Endothelial cell of umbilical vein (primary cell): ENCODE data around the gene CCR9. TPM values are rescaled to one million over a fixed set of nuclear protein-coding genes. Genes with fewer than 3 reads are reported as not detected.

Experiments
- BruUV-seq: library from RNA; stranded (reverse); fragments of 400-500 nt; replicated peaks from 2 replicates; lab custom pipeline; 2021; lab: Mats Ljungman, UMichigan
- CTCF ChIA-PET: fragments of 300-600, 350-600 bp; sonication (Branson Sonifier 250); formaldehyde crosslinking; loops from one replicate; lab custom pipeline; 2021; ENCODE audit warnings: antibody characterized with exemption, inconsistent platforms; lab: Charles Lee
- POLR2A ChIA-PET: fragments of 300-600, 350-600 bp; sonication (Branson Sonifier 250); formaldehyde crosslinking; loops from one replicate; lab custom pipeline; 2021; ENCODE audit warnings: antibody characterized with exemption, inconsistent platforms; lab: Charles Lee
- DNase-seq: peaks from one replicate; pipeline ENCODE4 v3.0.0-alpha.2; 2011; ENCODE audit warnings: low read depth, low spot score
- FAIRE-seq: peaks from 2 replicates; lab custom pipeline; 2011; peaks lifted over from hg19 to GRCh38; lab: Jason Lieb, UNC
- H2AFZ ChIP-seq: 2 replicates; pipeline ENCODE4 v1.6.0; 2012; ENCODE audit warnings: low read depth, low read length, control low read depth, inconsistent platforms
- H3K27ac ChIP-seq: 2 replicates; pipeline ENCODE4 v1.5.1; 2011; ENCODE audit warnings: low read depth, mild to moderate bottlenecking, control low read depth, low read length, moderate library complexity; ENCODE audit not compliant: insufficient read depth
- H3K27me3 ChIP-seq, 2 experiments: 2 replicates each; pipeline versions ENCODE4 v1.6.0 to v1.6.1; 2011; ENCODE audit warnings: low read length in 2 of 2, mixed read lengths in 1 of 2; ENCODE audit not compliant: control insufficient read depth in 2 of 2, insufficient read depth in 2 of 2
- H3K36me3 ChIP-seq, 2 experiments: 2 replicates in 1 of 2; 3 replicates in 1 of 2; pipeline ENCODE4 v1.5.1; 2011; ENCODE audit warnings: low read length in 2 of 2, mild to moderate bottlenecking in 1 of 2, moderate library complexity in 1 of 2; ENCODE audit not compliant: control insufficient read depth in 2 of 2, insufficient read depth in 2 of 2; ENCODE audit errors: extremely low read depth in 1 of 2
- H3K4me1 ChIP-seq: 3 replicates; pipeline ENCODE4 v1.5.1; 2011; ENCODE audit warnings: mild to moderate bottlenecking, low read length; ENCODE audit not compliant: control insufficient read depth, insufficient read depth; ENCODE audit errors: extremely low read depth
- H3K4me2 ChIP-seq: 2 replicates; pipeline ENCODE4 v1.6.1; 2011; ENCODE audit warnings: low read length, control low read depth, mixed read lengths; ENCODE audit not compliant: insufficient read depth
- H3K4me3 ChIP-seq, 3 experiments: fragments of 200-600 bp in 1 of 3; sonication (generic), shearing (Covaris generic) in 1 of 3; replicated peaks in 1 of 3; 2 replicates each; pipeline ENCODE4 v1.5.1; 2011 to 2016; ENCODE audit warnings: control low read depth in 3 of 3, low read length in 3 of 3, mild to moderate bottlenecking in 2 of 3, inconsistent platforms in 1 of 3, low read depth in 1 of 3, moderate library complexity in 1 of 3; ENCODE audit not compliant: insufficient read depth in 1 of 3
- H3K79me2 ChIP-seq: 2 replicates; pipeline ENCODE4 v1.6.0; 2012; ENCODE audit warnings: low read length, inconsistent platforms; ENCODE audit not compliant: control insufficient read depth, insufficient read depth
- H3K9ac ChIP-seq: replicated peaks from 2 replicates; pipeline ENCODE3; 2011; ENCODE audit warnings: low read length, control low read depth; ENCODE audit not compliant: insufficient read depth; ENCODE audit errors: extremely low read depth
- H3K9me1 ChIP-seq: replicated peaks from 3 replicates; pipeline ENCODE4 v1.6.0; 2011; ENCODE audit warnings: mild to moderate bottlenecking, low read length; ENCODE audit not compliant: control insufficient read depth, insufficient read depth; ENCODE audit errors: extremely low read depth
- H3K9me3 ChIP-seq: replicated peaks from 2 replicates; pipeline ENCODE4 v1.5.1; 2012; ENCODE audit warnings: low read length, inconsistent platforms; ENCODE audit not compliant: control insufficient read depth, insufficient read depth
- H4K20me1 ChIP-seq: replicated peaks from 2 replicates; pipeline ENCODE3; 2011; ENCODE audit warnings: mild to moderate bottlenecking, low read length; ENCODE audit not compliant: control insufficient read depth, insufficient read depth; ENCODE audit errors: extremely low read depth
- CTCF ChIP-seq, 2 donors: IDR thresholded peaks; 1 replicate in 1 of 2; 2 replicates in 1 of 2; pipeline ENCODE4 v1.5.1; 2011; ENCODE audit warnings: low read length in 2 of 2, mild to moderate bottlenecking in 2 of 2, moderate library complexity in 2 of 2, control low read depth in 1 of 2, inconsistent platforms in 1 of 2, low read depth in 1 of 2; ENCODE audit not compliant: insufficient read depth in 1 of 2; ENCODE audit errors: extremely low read depth in 1 of 2
- EZH2 ChIP-seq: IDR thresholded peaks from 2 replicates; pipeline ENCODE4 v1.6.1; 2012; ENCODE audit warnings: borderline replicate concordance, low read depth, mild to moderate bottlenecking, moderate library complexity, low read length, inconsistent platforms; ENCODE audit not compliant: severe bottlenecking
- FOS ChIP-seq: IDR thresholded peaks from 2 replicates; pipeline ENCODE4 v1.6.1; 2011; ENCODE audit warnings: mild to moderate bottlenecking, low read length, moderate library complexity, borderline replicate concordance; ENCODE audit not compliant: insufficient read depth
- GATA2 ChIP-seq: IDR thresholded peaks from 2 replicates; pipeline ENCODE4 v1.7.0; 2011; ENCODE audit warnings: low read depth, mild to moderate bottlenecking, moderate library complexity, mixed read lengths, low read length; ENCODE audit not compliant: insufficient read length, insufficient read depth
- JUN ChIP-seq: IDR thresholded peaks from 2 replicates; pipeline ENCODE4 v1.6.1; 2011; ENCODE audit warnings: borderline replicate concordance, low read depth; ENCODE audit not compliant: insufficient read length, insufficient read depth
- MYC ChIP-seq: IDR thresholded peaks from one replicate; pipeline ENCODE4 v1.6.1; 2011; ENCODE audit warnings: mild to moderate bottlenecking, low read depth, low read length
- POLR2A ChIP-seq: IDR thresholded peaks from 2 replicates; pipeline ENCODE4 v1.6.1; 2012; ENCODE audit warnings: low read depth, mild to moderate bottlenecking, control low read depth, low read length
- POLR2AphosphoS5 ChIP-seq: IDR thresholded peaks from 2 replicates; pipeline ENCODE4 v1.6.1; 2012; ENCODE audit warnings: low read depth, mild to moderate bottlenecking, control low read depth, low read length, moderate library complexity; ENCODE audit not compliant: insufficient read depth
- dilution Hi-C: fragments of 300-500 bp; cut with MboI; formaldehyde crosslinking; loops from one replicate; pipeline ENCODE4 v1.15.0; 2019; ENCODE audit warnings: low sequenced_read_pairs; ENCODE audit not compliant: extremely low pct_ligation_motif_present
- intact Hi-C: fragments of 100-400 bp; cut with micrococcal nuclease; formaldehyde crosslinking; loops from one replicate; pipeline ENCODE4 v1.10.0; 2022
- polyA plus RNA-seq, 4 experiments: library from polyadenylated mRNA; depleted of rRNA in 3 of 4; stranded (reverse) in 3 of 4; unstranded in 1 of 4; fragments of >200 nt; gene quantifications; 2 replicates each; pipeline versions ENCODE4 v1.2.1 to v1.2.3, GENCODE V29; 2011 to 2012; ENCODE audit warnings: missing spikeins in 1 of 4
- total RNA-seq: library from RNA; stranded (reverse); gene quantifications from 2 replicates; pipeline ENCODE4 v1.2.3, GENCODE V29; 2021
- TF ChIP-seq, protein P1 (sequence below): IDR thresholded peaks from 2 replicates; pipeline ENCODE4 v1.6.1; 2011; ENCODE audit not compliant: insufficient read depth, insufficient read length

Gene CCR9
- total and polyA plus RNA-seq, 2 donors (not counting 3 experiments of a cell fraction or from before 2014, with no cell fraction given) = not detected

DNA sequence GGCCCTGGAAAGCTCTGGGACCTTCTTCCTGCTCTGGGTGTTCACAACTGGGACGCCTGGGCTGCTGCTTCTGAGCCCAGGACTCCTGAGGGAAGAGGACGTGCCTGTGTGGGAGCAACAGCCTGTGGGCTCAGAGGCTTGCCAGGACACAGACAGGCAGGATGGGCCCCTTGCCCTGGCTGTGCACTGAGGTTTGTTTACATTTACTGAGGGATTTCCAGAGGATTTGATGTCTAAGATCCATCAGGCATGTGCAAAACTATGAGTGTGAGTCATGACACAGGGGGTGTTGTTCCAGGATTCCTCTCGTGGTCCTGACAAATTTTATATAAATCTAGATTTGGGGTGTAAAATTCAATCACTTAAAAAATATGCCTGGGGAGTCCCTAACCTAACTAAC lies 10.6 kb downstream of the CCR9 start:
- Histone ChIP-seq H2AFZ (no peak overlapping the region), H3K79me2 (no peaks in the 10 kb centered on the region), H3K36me3 (no peaks in the 10 kb centered on the region), H3K27ac (no peak overlapping the region), H3K9ac (no peak overlapping the region), H4K20me1 (no peaks in the 10 kb centered on the region), H3K27me3 (peaks cover 6 to 12% of the 10 kb centered on the region in 2 experiments), H3K4me2 (no peak overlapping the region), H3K4me1 (no peaks in the 10 kb centered on the region), H3K9me1 (no peaks in the 10 kb centered on the region), H3K9me3 (no peaks in the 10 kb centered on the region), H3K4me3 (no peak overlapping the region)
- DNase-seq = no peak
- dilution Hi-C loops = no loop called here
- intact Hi-C loops = no loop called here
- ChIA-PET POLR2A (no interaction called here), CTCF (no interaction called here)
- FAIRE-seq = no peak
- BruUV-seq = no TSS peak
- no peak for TF ChIP-seq CTCF (IDR thresholded peaks at IDR 0.05; ENCODE audit: extremely low read depth in 1 of 2, insufficient read depth in 1 of 2, low read depth in 1 of 2, low read length in 2 of 2)
- no peak for TF ChIP-seq GATA2
- TF ChIP-seq JUN = no peak
- TF ChIP-seq FOS = no peak
- no peak for TF ChIP-seq POLR2A
- no peak for TF ChIP-seq POLR2AphosphoS5
- no peak for TF ChIP-seq MYC
- TF ChIP-seq, protein P1, sequence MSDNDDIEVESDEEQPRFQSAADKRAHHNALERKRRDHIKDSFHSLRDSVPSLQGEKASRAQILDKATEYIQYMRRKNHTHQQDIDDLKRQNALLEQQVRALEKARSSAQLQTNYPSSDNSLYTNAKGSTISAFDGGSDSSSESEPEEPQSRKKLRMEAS = no peak
- TF ChIP-seq EZH2 = no peak
